Spleen (tissue), 11 donors: ENCODE data around the gene SEC24A. TPM values are rescaled to one million over a fixed set of nuclear protein-coding genes. Genes with fewer than 3 reads are reported as not detected.

Experiments
- DNase-seq: peaks from one replicate; pipeline ENCODE4 v3.0.0-alpha.2; 2020
- H3K27ac ChIP-seq, 8 donors: fragments of 200-600 bp; sonication (generic) in 7 of 8; 1 replicate in 4 of 8; 2 replicates in 4 of 8; pipeline versions ENCODE4 v1.5.0 to v1.8.0; 2016 to 2021; ENCODE audit warnings: inconsistent platforms in 4 of 8, mild to moderate bottlenecking in 4 of 8, moderate library complexity in 1 of 8
- H3K27me3 ChIP-seq, 7 donors: fragments of 200-600 bp; sonication (generic) in 6 of 7; replicated peaks in 1 of 7; 1 replicate in 4 of 7; 2 replicates in 3 of 7; pipeline versions ENCODE4 v1.5.0 to v1.8.0; 2016 to 2021; ENCODE audit warnings: inconsistent platforms in 3 of 7, mild to moderate bottlenecking in 1 of 7
- H3K36me3 ChIP-seq, 6 donors: fragments of 200-600 bp; sonication (generic) in 5 of 6; 1 replicate in 4 of 6; 2 replicates in 2 of 6; pipeline versions ENCODE4 v1.5.0 to v1.8.0; 2016 to 2021; ENCODE audit warnings: inconsistent platforms in 2 of 6
- H3K4me1 ChIP-seq, 6 donors: fragments of 200-600 bp; sonication (generic) in 5 of 6; 1 replicate in 3 of 6; 2 replicates in 3 of 6; pipeline versions ENCODE4 v1.5.0 to v1.8.0; 2016 to 2021; ENCODE audit warnings: inconsistent platforms in 3 of 6
- H3K4me3 ChIP-seq, 8 donors: fragments of 200-600 bp; sonication (generic) in 7 of 8; 1 replicate in 4 of 8; 2 replicates in 4 of 8; pipeline versions ENCODE4 v1.5.0 to v1.8.0; 2016 to 2021; ENCODE audit warnings: inconsistent platforms in 4 of 8, mild to moderate bottlenecking in 4 of 8, moderate library complexity in 2 of 8
- H3K9me3 ChIP-seq, 8 donors: fragments of 200-600 bp; sonication (generic) in 7 of 8; 1 replicate in 4 of 8; 2 replicates in 4 of 8; pipeline versions ENCODE4 v1.5.0 to v1.8.0; 2016 to 2021; ENCODE audit warnings: inconsistent platforms in 4 of 8
- CTCF ChIP-seq, 11 experiments: fragments of 200-600 bp in 7 of 11; fragments of 450-650 bp in 4 of 11; sonication (generic) in 4 of 11; IDR thresholded peaks in 8 of 11; conservative IDR thresholded peaks in 3 of 11; 1 replicate in 7 of 11; 2 replicates in 4 of 11; pipeline versions ENCODE4 v1.4.0 to v1.8.0; 2016 to 2021; ENCODE audit warnings: antibody characterized with exemption in 11 of 11, inconsistent platforms in 4 of 11, mild to moderate bottlenecking in 1 of 11
- POLR2A ChIP-seq, 3 donors: fragments of 450-650 bp; IDR thresholded peaks; one replicate each; pipeline ENCODE4 v1.5.1; 2017; ENCODE audit warnings: antibody characterized with exemption in 3 of 3, mild to moderate bottlenecking in 1 of 3
- POLR2AphosphoS5 ChIP-seq, 3 donors: sonication (generic); formaldehyde crosslinking; IDR thresholded peaks; one replicate each; pipeline ENCODE4 v1.5.1; 2017; ENCODE audit warnings: antibody characterized with exemption in 3 of 3
- WGBS, 5 donors: extraction: QIAGEN DNeasy Blood & Tissue Kit in 3 of 5; methylation state at CpG; one replicate each; pipeline versions ENCODE4 v1.1.5 to v1.1.7; 2013 to 2018; 5-methylcytosine and 5-hydroxymethylcytosine counted together
- intact Hi-C: fragments of 100-400 bp; cut with DNase I; formaldehyde crosslinking; loops from one replicate; pipeline ENCODE4 v1.15.0; 2023; ENCODE audit warnings: low total_unique reads
- polyA plus RNA-seq, 3 donors: library from polyadenylated mRNA; stranded (reverse); fragments of 200-250 nt; gene quantifications; one replicate each; pipeline ENCODE4 v1.2.1, GENCODE V29; 2013
- total RNA-seq, 7 donors: library from RNA; depleted of rRNA in 3 of 7; stranded (reverse); fragments of >200 nt in 3 of 7; fragmentation: NEBNext Ultra II Directional in 4 of 7; extraction: Animal tissue kit (Norgen Biotek cat#: 25700) in 4 of 7; gene quantifications; one replicate each; pipeline versions ENCODE4 v1.1.0 to v1.2.1, GENCODE V29; 2016 to 2021
- donor health status: healthy with polysubstance abuse.
- donor health status: DM: no; HTN: no; CAD: no; lungs with moderate emphysema.
- donor health status: DM: no; HTN: no; CAD: no.
- donor health status: Bipolar disorder and iron deficiency.
- donor health status: healthy.
- donor health status: DM: no; HTN: no; CAD: no.
- donor health status: DM: yes; HTN: yes; CAD: no.

SEC24A gene
- total and polyA plus RNA-seq, 10 donors: 2.3 to 36.3 (median 25.1) TPM

- 34 to 70% (median 64%) methylated on average over 1 of the region's 1 CpG for WGBS, 5 donors
- Histone ChIP-seq H3K36me3 (peaks cover 0 to 90% (median 60%) of the 10 kb centered on the region in 6 donors), H3K4me1 (peaks cover 0 to 12% (median 5%) of the 10 kb centered on the region in 6 donors), H3K4me3 (no peak overlapping the region), H3K27me3 (no peaks in the 10 kb centered on the region), H3K27ac (peak overlapping the region in 3 of 8 donors; percentile 3 to 66 (median 8)), H3K9me3 (no peaks in the 10 kb centered on the region)
- no peak for DNase-seq
- TF ChIP-seq CTCF (IDR thresholded peaks at IDR 0.05 in 8 of 11, conservative IDR thresholded peaks at IDR 0.05 in 3 of 11) (no peak), POLR2A (IDR thresholded peaks at IDR 0.05) (no peak), POLR2AphosphoS5 (IDR thresholded peaks at IDR 0.05) (no peak)
- intact Hi-C loops: no loop called here
Measured at GRCh38 chr5:134604908-134605307, 43.7 kb upstream of the SEC24A start.

GRCh38 chr5:134606726-134607125 lies 41.9 kb upstream of the SEC24A start:
- no peak for DNase-seq
- Histone ChIP-seq H3K9me3 (no peaks in the 10 kb centered on the region), H3K36me3 (peaks cover 2 to 100% (median 71%) of the 10 kb centered on the region in 6 donors), H3K27me3 (no peaks in the 10 kb centered on the region), H3K27ac (no peak overlapping the region), H3K4me3 (no peak overlapping the region), H3K4me1 (peaks cover 0 to 12% (median 5%) of the 10 kb centered on the region in 6 donors)
- intact Hi-C loops: no loop called here
- WGBS, 5 donors: 90 to 96% (median 94%) methylated on average over 5 of the region's 5 CpGs
- TF ChIP-seq POLR2AphosphoS5 (IDR thresholded peaks at IDR 0.05) (no peak), POLR2A (IDR thresholded peaks at IDR 0.05) (no peak), CTCF (IDR thresholded peaks at IDR 0.05 in 8 of 11, conservative IDR thresholded peaks at IDR 0.05 in 3 of 11) (no peak)

GRCh38 chr5:134608555-134608954 lies 40.0 kb upstream of the SEC24A start:
- H3K9me3 ChIP-seq: no peaks in the 10 kb centered on the region
- H3K27me3 ChIP-seq: no peaks in the 10 kb centered on the region
- DNase-seq: no peak
- no peak overlapping the region for H3K4me3 ChIP-seq
- no peak for TF ChIP-seq CTCF (IDR thresholded peaks at IDR 0.05 in 8 of 11, conservative IDR thresholded peaks at IDR 0.05 in 3 of 11)
- TF ChIP-seq POLR2A (IDR thresholded peaks at IDR 0.05): no peak
- no peak for TF ChIP-seq POLR2AphosphoS5 (IDR thresholded peaks at IDR 0.05)
- WGBS, 5 donors: 82 to 85% (median 84%) methylated on average over 3 of the region's 3 CpGs
- H3K4me1 ChIP-seq: peaks cover 0 to 12% (median 5%) of the 10 kb centered on the region in 6 donors
- H3K27ac ChIP-seq: no peak overlapping the region
- H3K36me3 ChIP-seq: peaks cover 2 to 100% (median 73%) of the 10 kb centered on the region in 6 donors
- intact Hi-C loops: no loop called here

- intact Hi-C loops: no loop called here
- Histone ChIP-seq H3K27me3 (no peaks in the 10 kb centered on the region), H3K36me3 (peaks cover 2 to 100% (median 71%) of the 10 kb centered on the region in 6 donors), H3K27ac (peak overlapping the region in 1 of 8 donors; percentile 9), H3K4me1 (peaks cover 0 to 11% (median 5%) of the 10 kb centered on the region in 6 donors), H3K9me3 (no peaks in the 10 kb centered on the region), H3K4me3 (no peak overlapping the region)
- DNase-seq: no peak
- TF ChIP-seq POLR2AphosphoS5 (IDR thresholded peaks at IDR 0.05): no peak
- no peak for TF ChIP-seq POLR2A (IDR thresholded peaks at IDR 0.05)
- TF ChIP-seq CTCF (IDR thresholded peaks at IDR 0.05 in 8 of 11, conservative IDR thresholded peaks at IDR 0.05 in 3 of 11): no peak
- WGBS, 5 donors: 61 to 75% (median 70%) methylated on average over 3 of the region's 3 CpGs
Measured at GRCh38 chr5:134609232-134609851, 39.2 kb upstream of the SEC24A start.
